HG03442 (cell line): Measurements from ENCODE around the gene SLFN12.
"Not testable (repeated sequence)": the region's sequence is repeated elsewhere in the genome, so short reads cannot be mapped to it uniquely, and the experiment has no call there.

Experiments used
- ATAC-seq: cut with Tn5 transposase; IDR thresholded peaks from one replicate; pipeline ENCODE4 v1.9.1; 2021; ENCODE audit warnings: mild to moderate bottlenecking, moderate library complexity; ENCODE audit not compliant: unreplicated experiment

The SLFN12 gene

GRCh38 chr17:35414247-35414646, 18.1 kb downstream of the SLFN12 start:
- ATAC-seq = no peak

GRCh38 chr17:35407531-35407930, 24.8 kb downstream of the SLFN12 start:
- ATAC-seq = no peak

GRCh38 chr17:35406568-35406967, 25.7 kb downstream of the SLFN12 start:
- ATAC-seq = no peak

GRCh38 chr17:35404360-35404759, 27.9 kb downstream of the SLFN12 start:
- no peak for ATAC-seq

GRCh38 chr17:35393783-35394182, 38.5 kb downstream of the SLFN12 start:
- ATAC-seq = not testable (repeated sequence)

GRCh38 chr17:35390663-35391062, 41.6 kb downstream of the SLFN12 start:
- no peak for ATAC-seq

GRCh38 chr17:35390156-35390555, 42.1 kb downstream of the SLFN12 start:
- no peak for ATAC-seq

GRCh38 chr17:35387496-35387895, 44.8 kb downstream of the SLFN12 start:
- no peak for ATAC-seq

- no peak for ATAC-seq
Observed at GRCh38 chr17:35377706-35378105, 54.6 kb downstream of the SLFN12 start.

GRCh38 chr17:35377068-35377467, 55.2 kb downstream of the SLFN12 start:
- no peak for ATAC-seq

- ATAC-seq = no peak
Observed at GRCh38 chr17:35376245-35376644, 56.1 kb downstream of the SLFN12 start.

- no peak for ATAC-seq
Observed at GRCh38 chr17:35374766-35375344, 57.4 kb downstream of the SLFN12 start.

GRCh38 chr17:35373984-35374765, 58.1 kb downstream of the SLFN12 start:
- no peak for ATAC-seq

GRCh38 chr17:35373534-35373983, 58.7 kb downstream of the SLFN12 start, which contains the start of gene SLFN11:
Gene SLFN11 (minus strand): TSS chr17:35373621. CDS start chr17:35363807, 9,814 bp downstream.
- no peak for ATAC-seq

- no peak for ATAC-seq
Observed at GRCh38 chr17:35372846-35373533, 59.3 kb downstream of the SLFN12 start.

- ATAC-seq = no peak
Observed at GRCh38 chr17:35371934-35372333, 60.4 kb downstream of the SLFN12 start.

- peak; percentile 88 for ATAC-seq
Observed at GRCh38 chr17:35368081-35368830, 64.0 kb downstream of the SLFN12 start.

GRCh38 chr17:35361027-35361426, 71.3 kb downstream of the SLFN12 start:
- no peak for ATAC-seq
